ENCODE measurements around the gene KANK4.

- TF ChIP-seq CTCF (IDR thresholded peaks at IDR 0.05) (no peak), POLR2A (IDR thresholded peaks at IDR 0.05) (no peak)
Observed at GRCh38 chr1:62232871-62233278, 86.4 kb downstream of the KANK4 start.

All from uterus (tissue), 2 donors.